AG04449 (cell line): Measurements from ENCODE around the gene MAGEA3.
"Not testable (repeated sequence)": the region's sequence is repeated elsewhere in the genome, so short reads cannot be mapped to it uniquely, and the experiment has no call there.

Source experiments
- CTCF ChIA-PET: fragments of 350-600 bp; formaldehyde crosslinking; extraction: SDS; loops from one replicate; lab custom pipeline; 2021; ENCODE audit warnings: antibody characterized with exemption; lab: Yijun Ruan, JAX
- POLR2A ChIA-PET: fragments of 400-600, 350-600 bp; formaldehyde crosslinking; extraction: SDS; loops from one replicate; lab custom pipeline; 2020; ENCODE audit warnings: antibody characterized with exemption, inconsistent platforms; lab: Yijun Ruan, JAX
- DNase-seq: peaks from one replicate; pipeline ENCODE4 v3.0.0-alpha.2; 2010; ENCODE audit warnings: low read depth, low spot score
- H3K4me3 ChIP-seq: 2 replicates; pipeline ENCODE4 v1.5.1; 2011; ENCODE audit warnings: low read depth, mild to moderate bottlenecking, control low read depth, low read length
- TF ChIP-seq, protein P1 (sequence below): IDR thresholded peaks from one replicate; pipeline ENCODE4 v1.5.1; 2011; ENCODE audit warnings: mild to moderate bottlenecking, moderate library complexity, low read length, control low read depth, inconsistent platforms; ENCODE audit not compliant: insufficient read depth; ENCODE audit errors: missing control alignments

The MAGEA3 gene

DNA sequence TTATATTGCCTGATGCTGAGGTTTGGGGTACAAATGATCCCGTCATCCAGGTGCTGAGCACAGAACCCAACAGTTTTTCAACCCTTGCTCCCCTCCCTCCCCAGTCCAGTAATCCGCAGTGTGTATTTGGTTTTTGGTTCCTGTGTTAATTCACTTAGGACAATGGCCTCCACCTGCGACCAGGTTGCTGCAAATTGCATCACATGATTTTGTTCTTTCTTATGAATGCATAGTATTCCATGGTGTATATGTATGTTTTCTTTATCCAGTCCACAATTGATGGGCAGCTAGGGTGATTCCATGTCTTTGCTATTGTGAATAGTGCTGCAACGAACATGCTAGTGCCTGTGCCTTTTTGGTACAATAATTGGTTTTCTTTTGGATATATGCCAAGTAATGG lies 35.5 kb upstream of the MAGEA3 start:
- TF ChIP-seq, protein P1, sequence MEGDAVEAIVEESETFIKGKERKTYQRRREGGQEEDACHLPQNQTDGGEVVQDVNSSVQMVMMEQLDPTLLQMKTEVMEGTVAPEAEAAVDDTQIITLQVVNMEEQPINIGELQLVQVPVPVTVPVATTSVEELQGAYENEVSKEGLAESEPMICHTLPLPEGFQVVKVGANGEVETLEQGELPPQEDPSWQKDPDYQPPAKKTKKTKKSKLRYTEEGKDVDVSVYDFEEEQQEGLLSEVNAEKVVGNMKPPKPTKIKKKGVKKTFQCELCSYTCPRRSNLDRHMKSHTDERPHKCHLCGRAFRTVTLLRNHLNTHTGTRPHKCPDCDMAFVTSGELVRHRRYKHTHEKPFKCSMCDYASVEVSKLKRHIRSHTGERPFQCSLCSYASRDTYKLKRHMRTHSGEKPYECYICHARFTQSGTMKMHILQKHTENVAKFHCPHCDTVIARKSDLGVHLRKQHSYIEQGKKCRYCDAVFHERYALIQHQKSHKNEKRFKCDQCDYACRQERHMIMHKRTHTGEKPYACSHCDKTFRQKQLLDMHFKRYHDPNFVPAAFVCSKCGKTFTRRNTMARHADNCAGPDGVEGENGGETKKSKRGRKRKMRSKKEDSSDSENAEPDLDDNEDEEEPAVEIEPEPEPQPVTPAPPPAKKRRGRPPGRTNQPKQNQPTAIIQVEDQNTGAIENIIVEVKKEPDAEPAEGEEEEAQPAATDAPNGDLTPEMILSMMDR: no peak
- no peak for DNase-seq
- ChIA-PET CTCF (interaction anchor here (1.5 kb wide), 1 partner anchor 22 kb away, joined by 3 read pairs; no protein-coding TSS in a partner anchor), POLR2A (no interaction called here)
- no peak overlapping the region for H3K4me3 ChIP-seq

DNA sequence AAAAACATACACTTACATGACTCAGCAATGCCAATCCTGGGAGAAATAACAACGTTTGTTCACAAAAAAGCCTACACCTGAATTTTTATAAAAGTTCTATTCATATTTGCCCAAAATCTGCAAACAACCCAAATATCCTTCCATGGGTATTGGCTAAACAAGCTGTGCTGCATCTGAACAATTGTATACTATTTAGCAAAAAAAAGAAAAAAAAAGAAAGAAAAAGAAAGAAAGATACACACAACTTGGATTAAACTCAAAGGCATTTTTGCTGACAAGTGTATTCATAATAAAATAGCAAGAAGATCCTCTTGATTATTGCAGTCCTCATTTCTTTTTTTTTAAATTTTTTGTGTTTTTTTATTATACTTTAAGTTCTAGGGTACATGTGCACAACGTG lies 24.5 kb upstream of the MAGEA3 start:
- no peak for DNase-seq
- ChIA-PET CTCF (no interaction called here), POLR2A (no interaction called here)
- no peak overlapping the region for H3K4me3 ChIP-seq
- TF ChIP-seq, protein P1: no peak

DNA sequence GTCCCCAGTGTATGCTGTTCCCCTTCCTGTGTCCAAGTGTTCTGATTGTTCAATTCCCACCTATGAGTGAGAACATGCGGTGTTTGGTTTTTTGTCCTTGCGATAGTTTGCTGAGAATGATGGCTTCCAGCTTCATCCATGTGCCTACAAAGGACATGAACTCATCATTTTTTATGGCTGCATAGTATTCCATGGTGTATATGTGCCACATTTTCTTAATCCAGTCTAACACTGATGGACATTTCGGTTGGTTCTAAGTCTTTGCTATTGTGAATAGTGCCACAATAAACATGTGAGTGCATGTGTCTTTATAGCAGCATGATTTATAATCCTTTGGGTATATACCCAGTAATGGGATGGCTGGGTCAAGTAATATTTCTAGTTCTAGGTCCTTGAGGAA lies 23.9 kb upstream of the MAGEA3 start:
- CTCF ChIA-PET, DNase-seq, H3K4me3 ChIP-seq, POLR2A ChIA-PET: not testable (repeated sequence)

DNA sequence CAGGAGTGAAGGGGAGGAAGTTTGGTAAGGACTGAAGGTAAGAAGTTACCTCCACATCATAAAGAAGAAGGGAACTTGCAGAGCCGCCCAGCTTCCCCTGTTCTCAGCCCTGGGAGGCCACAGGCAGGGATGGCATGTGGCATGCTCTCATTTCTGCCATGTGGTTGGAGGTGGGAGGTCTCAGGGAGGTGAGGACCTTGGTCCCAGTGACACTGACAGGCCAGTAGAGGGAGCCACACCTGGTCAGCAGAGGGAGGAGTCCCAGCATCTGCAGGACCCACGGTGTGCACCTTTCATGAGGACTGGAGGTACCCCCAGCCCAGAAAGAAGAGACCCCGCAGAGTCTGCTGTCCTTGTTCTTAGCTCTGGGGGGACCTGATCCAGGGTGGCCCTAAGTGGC lies 17.6 kb upstream of the MAGEA3 start:
- POLR2A ChIA-PET, DNase-seq: not testable (repeated sequence)

DNA sequence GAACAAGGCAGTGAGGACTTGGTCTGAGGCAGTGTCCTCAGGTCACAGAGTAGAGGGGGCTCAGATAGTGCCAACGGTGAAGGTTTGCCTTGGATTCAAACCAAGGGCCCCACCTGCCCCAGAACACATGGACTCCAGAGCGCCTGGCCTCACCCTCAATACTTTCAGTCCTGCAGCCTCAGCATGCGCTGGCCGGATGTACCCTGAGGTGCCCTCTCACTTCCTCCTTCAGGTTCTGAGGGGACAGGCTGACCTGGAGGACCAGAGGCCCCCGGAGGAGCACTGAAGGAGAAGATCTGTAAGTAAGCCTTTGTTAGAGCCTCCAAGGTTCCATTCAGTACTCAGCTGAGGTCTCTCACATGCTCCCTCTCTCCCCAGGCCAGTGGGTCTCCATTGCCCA lies 1.8 kb downstream of the MAGEA3 start:
- POLR2A ChIA-PET, CTCF ChIA-PET, H3K4me3 ChIP-seq: not testable (repeated sequence)

More for the DNA sequence above, 17.6 kb upstream of the MAGEA3 start:
- CTCF ChIA-PET, H3K4me3 ChIP-seq: not testable (repeated sequence)

DNA sequence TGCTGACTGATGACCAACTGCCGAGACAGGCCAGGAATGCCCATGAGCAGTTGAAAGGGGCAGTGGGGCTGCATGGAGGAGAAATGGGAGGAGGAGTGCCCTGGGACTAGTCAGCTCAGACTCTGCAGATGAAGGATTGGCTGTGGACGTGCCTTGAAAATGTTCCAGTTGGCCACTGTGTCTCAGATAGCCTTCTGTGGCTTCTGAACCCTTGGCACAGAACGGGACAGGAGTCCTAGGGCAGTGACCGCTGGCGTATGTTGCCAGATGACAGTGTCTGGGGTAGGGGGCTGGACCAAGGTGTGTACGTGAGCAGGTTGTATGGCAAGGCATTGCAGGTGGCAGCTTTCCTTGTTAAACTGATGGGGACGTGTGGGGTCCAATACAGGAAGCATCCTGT lies 7.9 kb downstream of the MAGEA3 start:
- CTCF ChIA-PET, POLR2A ChIA-PET, DNase-seq, H3K4me3 ChIP-seq: not testable (repeated sequence)

More for the DNA sequence above, 1.8 kb downstream of the MAGEA3 start:
- not testable (repeated sequence) for DNase-seq

DNA sequence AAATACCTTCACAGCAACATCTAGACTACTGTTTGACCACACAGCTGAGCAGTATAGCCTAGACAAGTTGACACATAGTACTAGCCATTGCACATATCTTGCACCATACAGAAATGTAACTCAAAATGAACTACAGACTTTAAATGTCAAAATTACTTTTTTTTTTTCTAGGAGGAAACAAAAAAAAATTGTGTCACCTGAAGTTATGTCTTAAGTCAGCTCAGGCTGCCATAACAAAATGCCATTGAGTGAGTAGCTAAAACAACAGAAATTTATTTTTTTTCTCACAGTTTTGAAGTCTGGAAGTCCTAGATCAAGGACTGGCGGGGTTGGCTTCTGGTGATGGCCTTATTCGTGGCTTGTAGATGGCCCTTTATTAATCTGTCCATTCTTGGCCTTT lies 10.6 kb downstream of the MAGEA3 start, which contains the start of gene CSAG2:
TSS of gene CSAG2 (minus strand) at position 101 of the 400 bp plus-strand sequence. CDS start 161 bp downstream, outside the sequence.
- H3K4me3 ChIP-seq, CTCF ChIA-PET, DNase-seq, POLR2A ChIA-PET: not testable (repeated sequence)

DNA sequence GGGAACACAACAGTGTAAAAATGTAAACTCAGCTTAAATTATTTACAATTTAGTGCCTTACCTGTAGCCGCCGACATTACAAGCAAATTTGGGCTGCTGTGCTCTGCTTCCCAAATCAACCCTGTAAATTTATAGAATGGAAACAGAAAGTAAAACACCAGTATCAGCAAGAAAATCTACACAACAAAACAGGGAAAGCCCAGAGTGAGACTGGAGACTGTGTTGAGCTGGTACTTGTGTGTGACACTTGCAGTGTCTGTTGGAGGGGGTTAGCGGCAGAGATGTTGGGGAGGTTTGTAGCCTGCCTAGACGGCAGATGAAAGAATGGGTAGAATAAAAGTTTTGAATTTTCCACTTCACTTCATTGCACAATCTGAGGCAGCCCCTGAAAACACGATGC lies 14.6 kb downstream of the MAGEA3 start:
- H3K4me3 ChIP-seq, POLR2A ChIA-PET, CTCF ChIA-PET, DNase-seq: not testable (repeated sequence)

DNA sequence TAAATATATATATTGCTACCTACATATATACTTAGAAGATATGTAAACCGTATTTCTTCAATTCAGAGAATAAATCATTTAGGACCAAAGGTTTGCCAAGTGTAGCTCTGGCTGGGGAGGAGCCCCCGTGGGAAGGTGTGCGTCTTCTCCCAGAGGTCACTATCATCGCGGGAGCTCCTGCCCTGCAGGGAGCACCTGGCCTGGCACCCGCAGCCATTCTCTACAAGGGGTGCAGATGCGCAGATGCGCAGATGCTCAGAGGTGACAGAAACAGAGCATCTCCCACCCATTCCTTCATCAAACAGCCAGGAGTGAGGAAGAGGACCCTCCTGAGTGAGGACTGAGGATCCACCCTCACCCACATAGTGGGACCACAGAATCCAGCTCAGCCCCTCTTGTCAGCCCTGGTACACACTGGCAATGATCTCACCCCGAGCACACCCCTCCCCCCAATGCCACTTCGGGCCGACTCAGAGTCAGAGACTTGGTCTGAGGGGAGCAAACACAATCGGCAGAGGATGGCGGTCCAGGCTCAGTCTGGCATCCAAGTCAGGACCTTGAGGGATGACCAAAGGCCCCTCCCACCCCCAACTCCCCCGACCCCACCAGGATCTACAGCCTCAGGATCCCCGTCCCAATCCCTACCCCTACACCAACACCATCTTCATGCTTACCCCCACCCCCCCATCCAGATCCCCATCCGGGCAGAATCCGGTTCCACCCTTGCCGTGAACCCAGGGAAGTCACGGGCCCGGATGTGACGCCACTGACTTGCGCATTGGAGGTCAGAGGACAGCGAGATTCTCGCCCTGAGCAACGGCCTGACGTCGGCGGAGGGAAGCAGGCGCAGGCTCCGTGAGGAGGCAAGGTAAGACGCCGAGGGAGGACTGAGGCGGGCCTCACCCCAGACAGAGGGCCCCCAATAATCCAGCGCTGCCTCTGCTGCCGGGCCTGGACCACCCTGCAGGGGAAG lies 15.5 kb downstream of the MAGEA3 start, which contains the start of gene MAGEA2B:
TSS of gene MAGEA2B (plus strand) at position 814 of the 973 bp plus-strand sequence. CDS start 2,479 bp downstream, outside the sequence.
- POLR2A ChIA-PET, DNase-seq, H3K4me3 ChIP-seq, CTCF ChIA-PET: not testable (repeated sequence)

DNA sequence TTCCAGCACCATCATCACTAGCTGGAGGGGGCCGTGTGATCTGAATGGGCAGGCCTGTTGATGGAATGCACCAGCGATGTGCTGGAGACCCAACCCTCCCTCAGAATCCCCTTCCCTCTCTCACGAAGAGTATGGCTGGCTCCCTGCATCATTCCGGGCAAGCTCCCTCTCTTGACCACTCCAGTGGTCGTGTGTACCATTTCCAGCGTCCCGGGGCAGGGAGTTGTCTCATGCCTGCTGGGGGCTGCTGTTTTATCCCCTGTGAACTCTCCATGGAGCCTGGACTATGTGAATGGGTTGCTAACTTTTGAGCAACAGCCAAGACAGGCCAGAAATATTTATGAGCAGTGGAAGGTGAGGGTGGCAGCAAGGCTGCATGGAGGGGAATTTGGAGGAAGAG lies 26.8 kb downstream of the MAGEA3 start:
- DNase-seq: no peak
- TF ChIP-seq, protein P1: no peak
- ChIA-PET CTCF (no interaction called here), POLR2A (no interaction called here)
- no peak overlapping the region for H3K4me3 ChIP-seq
